ENCODE results near the gene ANKRD49.

- TF ChIP-seq YY1 (IDR thresholded peaks at IDR 0.05; ENCODE audit: insufficient read depth, insufficient read length) (no peak), SUZ12 (IDR thresholded peaks at IDR 0.05; ENCODE audit: extremely low read depth, insufficient read depth, insufficient read length) (no peak), ZNF274 (IDR thresholded peaks at IDR 0.05; ENCODE audit: low read depth, low read length) (no peak)
These were observed 12.4 kb upstream of the ANKRD49 start for GRCh38 chr11:94481342-94481741.

Data from NT2/D1 (cell line).